ENCODE results near the gene POLR1C.

The POLR1C gene

DNA sequence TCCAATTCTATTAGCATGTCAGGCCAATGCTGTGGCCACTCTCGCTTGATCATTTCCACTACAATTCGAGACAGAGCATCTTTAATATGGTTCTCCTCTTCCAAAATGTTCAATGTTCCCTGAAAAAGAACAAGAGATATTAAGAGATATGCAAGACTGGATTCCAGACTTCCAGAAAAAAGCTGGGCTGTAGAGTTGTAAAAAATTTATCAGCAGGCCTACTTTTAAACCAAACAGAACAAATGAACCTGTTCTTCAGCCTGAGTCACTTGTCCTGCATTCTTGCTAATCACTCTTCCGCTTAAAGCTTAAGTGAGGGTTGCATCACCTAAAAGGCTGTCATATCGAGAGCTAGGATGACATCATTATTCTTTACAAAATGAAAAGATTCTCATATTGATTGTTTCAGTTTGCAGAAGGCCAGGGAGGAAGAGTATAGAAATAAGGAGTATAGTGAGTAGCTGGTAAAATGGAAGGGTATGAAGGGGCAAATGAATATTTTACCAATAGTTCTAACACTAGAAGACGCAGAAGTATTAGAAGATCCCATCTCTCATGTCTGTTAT is 54.1 kb downstream of the POLR1C start:
- no peak overlapping the region for H3K27ac ChIP-seq (ENCODE audit: low read depth, low read length)
- H3K36me3 ChIP-seq (ENCODE audit: control insufficient read depth, insufficient read depth, low read length), result peaks cover 13% of the 10 kb centered on the region
- no peaks in the 10 kb centered on the region for H3K27me3 ChIP-seq (ENCODE audit: control insufficient read depth, insufficient read depth, low read length)
- H3K4me1 ChIP-seq (ENCODE audit: control insufficient read depth, insufficient read depth, low read length), result peaks cover 4% of the 10 kb centered on the region
- H3K9ac ChIP-seq (ENCODE audit: low read length), result no peak overlapping the region
- H3K4me3 ChIP-seq (ENCODE audit: low read length), result no peak overlapping the region
